ENCODE measurements around the gene RNLS. TPM values are rescaled to one million over a fixed set of nuclear protein-coding genes. Genes with fewer than 3 reads are reported as not detected.

Gene RNLS
- total RNA-seq, 1 donor from 2014 or later = 24.7 TPM

DNA sequence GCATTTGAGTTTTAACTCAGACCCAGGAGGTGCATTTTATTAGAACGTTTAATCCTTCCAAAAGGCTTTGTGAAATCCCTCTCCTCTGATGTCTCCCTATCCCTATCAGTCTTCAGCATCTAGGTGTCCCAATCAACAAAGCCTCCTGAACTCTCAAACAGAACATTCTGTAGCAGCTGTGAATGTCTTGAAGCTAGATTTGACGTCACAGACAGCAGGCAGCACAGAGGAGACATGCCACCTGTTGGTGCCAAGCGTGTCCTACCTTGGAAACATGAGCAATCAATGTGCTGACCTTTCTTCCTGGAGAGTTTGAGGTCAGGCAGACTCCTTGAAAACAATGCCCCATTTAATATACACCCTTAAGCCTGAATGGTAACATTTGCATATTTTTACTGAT is 125.5 kb downstream of the RNLS start:
- no peak for DNase-seq (ENCODE audit: low read depth)
- no peaks in the 10 kb centered on the region for H3K36me3 ChIP-seq (ENCODE audit: control insufficient read depth, insufficient read depth, low read length)
- TF ChIP-seq, protein P1, sequence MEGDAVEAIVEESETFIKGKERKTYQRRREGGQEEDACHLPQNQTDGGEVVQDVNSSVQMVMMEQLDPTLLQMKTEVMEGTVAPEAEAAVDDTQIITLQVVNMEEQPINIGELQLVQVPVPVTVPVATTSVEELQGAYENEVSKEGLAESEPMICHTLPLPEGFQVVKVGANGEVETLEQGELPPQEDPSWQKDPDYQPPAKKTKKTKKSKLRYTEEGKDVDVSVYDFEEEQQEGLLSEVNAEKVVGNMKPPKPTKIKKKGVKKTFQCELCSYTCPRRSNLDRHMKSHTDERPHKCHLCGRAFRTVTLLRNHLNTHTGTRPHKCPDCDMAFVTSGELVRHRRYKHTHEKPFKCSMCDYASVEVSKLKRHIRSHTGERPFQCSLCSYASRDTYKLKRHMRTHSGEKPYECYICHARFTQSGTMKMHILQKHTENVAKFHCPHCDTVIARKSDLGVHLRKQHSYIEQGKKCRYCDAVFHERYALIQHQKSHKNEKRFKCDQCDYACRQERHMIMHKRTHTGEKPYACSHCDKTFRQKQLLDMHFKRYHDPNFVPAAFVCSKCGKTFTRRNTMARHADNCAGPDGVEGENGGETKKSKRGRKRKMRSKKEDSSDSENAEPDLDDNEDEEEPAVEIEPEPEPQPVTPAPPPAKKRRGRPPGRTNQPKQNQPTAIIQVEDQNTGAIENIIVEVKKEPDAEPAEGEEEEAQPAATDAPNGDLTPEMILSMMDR (IDR thresholded peaks at IDR 0.05; ENCODE audit: insufficient read depth, low read length, poor library complexity, severe bottlenecking) = no peak

DNA sequence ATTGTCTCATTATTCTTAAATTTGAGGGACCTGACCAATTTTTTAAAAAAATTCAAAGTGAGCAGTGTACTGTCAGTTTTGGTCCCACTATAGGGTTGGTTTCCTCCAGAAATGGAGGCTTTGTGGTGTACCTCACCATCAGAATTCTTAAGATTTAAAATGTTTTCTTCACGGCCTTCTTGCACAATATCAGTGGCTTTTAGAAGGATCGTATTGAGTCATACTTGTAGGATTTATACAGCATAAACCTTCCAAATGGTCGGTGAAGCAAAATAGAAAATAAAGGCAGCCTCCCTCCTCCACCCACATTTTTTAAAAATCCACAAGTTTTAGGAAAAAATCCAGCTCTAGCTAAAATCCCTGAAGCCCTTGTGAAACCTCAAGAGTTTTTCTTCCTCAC is 126.4 kb downstream of the RNLS start:
- DNase-seq (ENCODE audit: low read depth) = no peak
- Histone ChIP-seq H3K4me3 (ENCODE audit: low read depth, low read length) (no peak overlapping the region), H3K27me3 (ENCODE audit: control insufficient read depth, insufficient read depth, low read length) (no peaks in the 10 kb centered on the region), H3K36me3 (ENCODE audit: control insufficient read depth, insufficient read depth, low read length) (no peaks in the 10 kb centered on the region)
- TF ChIP-seq, protein P1 (IDR thresholded peaks at IDR 0.05; ENCODE audit: insufficient read depth, low read length, poor library complexity, severe bottlenecking) = no peak

More for the DNA sequence above, 125.5 kb downstream of the RNLS start:
- Histone ChIP-seq H3K4me3 (ENCODE audit: low read depth, low read length) (no peak overlapping the region), H3K27me3 (ENCODE audit: control insufficient read depth, insufficient read depth, low read length) (no peaks in the 10 kb centered on the region)

DNA sequence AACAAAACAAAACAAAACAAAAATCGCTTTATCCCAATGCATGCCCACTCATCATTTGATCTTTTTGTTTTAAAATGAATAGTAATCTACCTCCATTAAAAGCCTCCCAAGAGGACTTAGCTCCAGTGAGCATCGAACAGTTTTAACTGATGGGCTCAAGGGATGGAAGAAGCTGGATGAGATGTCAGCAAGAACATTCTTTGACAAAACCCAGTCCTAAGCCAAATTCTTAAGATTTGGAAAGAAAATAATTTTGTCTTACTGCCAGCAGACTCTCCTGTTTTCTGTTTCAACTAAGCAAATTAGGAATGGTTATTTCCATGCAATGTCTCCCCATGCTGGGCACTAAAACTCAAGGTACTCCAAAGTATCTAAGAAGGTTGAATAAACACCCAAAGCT is 127.3 kb downstream of the RNLS start:
- no peaks in the 10 kb centered on the region for H3K36me3 ChIP-seq (ENCODE audit: control insufficient read depth, insufficient read depth, low read length)
- no peak for DNase-seq (ENCODE audit: low read depth)
- TF ChIP-seq, protein P1 (IDR thresholded peaks at IDR 0.05; ENCODE audit: insufficient read depth, low read length, poor library complexity, severe bottlenecking) = no peak
- no peak overlapping the region for H3K4me3 ChIP-seq (ENCODE audit: low read depth, low read length)
- H3K27me3 ChIP-seq (ENCODE audit: control insufficient read depth, insufficient read depth, low read length) = no peaks in the 10 kb centered on the region

DNA sequence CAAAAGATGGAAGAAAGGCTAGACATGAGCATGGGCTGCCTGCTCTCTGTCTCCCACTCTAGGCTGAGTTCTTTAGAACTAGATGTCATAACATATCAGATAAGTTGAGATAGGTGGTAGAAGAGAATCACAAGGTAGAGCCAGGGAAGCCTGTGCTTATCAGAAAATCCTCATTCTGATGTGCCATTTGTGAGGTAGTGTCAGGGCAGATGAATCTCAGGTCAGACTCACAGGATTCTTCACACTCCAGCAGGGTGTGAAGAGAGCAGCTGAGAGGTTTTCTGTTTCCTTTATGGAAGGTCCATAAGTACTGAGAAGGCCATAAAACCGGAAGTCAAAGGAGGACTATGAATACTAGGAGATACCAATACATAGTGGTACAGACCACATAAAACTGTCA is 132.9 kb downstream of the RNLS start:
- no peak overlapping the region for H3K4me3 ChIP-seq (ENCODE audit: low read depth, low read length)
- H3K36me3 ChIP-seq (ENCODE audit: control insufficient read depth, insufficient read depth, low read length) = no peaks in the 10 kb centered on the region
- no peaks in the 10 kb centered on the region for H3K27me3 ChIP-seq (ENCODE audit: control insufficient read depth, insufficient read depth, low read length)
- TF ChIP-seq, protein P1 (IDR thresholded peaks at IDR 0.05; ENCODE audit: insufficient read depth, low read length, poor library complexity, severe bottlenecking) = no peak
- no peak for DNase-seq (ENCODE audit: low read depth)

DNA sequence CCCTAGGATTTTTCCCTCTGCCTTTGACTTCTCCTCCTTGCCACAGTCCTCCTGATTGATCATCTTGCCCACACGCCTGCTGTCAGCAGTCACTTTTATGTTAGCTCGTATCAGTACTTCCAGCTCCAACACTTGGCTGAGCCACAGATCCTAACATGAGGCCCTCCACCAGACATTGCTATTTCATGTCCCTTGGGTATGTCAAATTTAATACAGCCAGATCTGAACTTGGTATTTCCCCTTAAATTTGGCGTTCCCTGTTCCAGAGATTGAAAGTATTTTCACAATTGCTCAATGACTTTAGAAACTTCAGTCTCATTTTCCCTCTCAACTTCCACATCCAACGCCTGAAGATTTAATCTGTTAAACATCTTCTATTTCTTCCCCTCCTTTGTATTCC is 140.4 kb downstream of the RNLS start:
- Histone ChIP-seq H3K4me3 (ENCODE audit: low read depth, low read length) (no peak overlapping the region), H3K27me3 (ENCODE audit: control insufficient read depth, insufficient read depth, low read length) (no peaks in the 10 kb centered on the region), H3K36me3 (ENCODE audit: control insufficient read depth, insufficient read depth, low read length) (no peaks in the 10 kb centered on the region)
- TF ChIP-seq, protein P1 (IDR thresholded peaks at IDR 0.05; ENCODE audit: insufficient read depth, low read length, poor library complexity, severe bottlenecking) = no peak
- DNase-seq (ENCODE audit: low read depth) = no peak

DNA sequence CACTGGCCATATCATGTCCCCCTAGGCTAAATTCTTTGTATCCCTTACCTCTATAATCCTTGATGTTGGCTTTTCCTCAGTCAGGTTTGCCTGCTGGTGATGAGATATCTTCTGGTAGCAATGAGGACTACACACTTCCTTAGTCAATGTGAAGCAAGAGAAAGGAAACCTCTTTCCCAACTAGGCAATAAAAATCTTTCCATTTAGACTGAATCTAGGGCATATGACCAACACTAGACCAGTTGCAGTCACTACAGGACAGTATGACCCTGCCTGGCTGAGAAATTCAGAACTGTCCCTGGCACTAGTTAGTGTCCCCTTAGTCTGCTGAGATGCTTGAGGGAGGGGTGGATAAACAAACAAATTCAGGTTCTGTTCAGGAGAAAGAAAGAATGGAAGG is 142.6 kb downstream of the RNLS start:
- TF ChIP-seq, protein P1 (IDR thresholded peaks at IDR 0.05; ENCODE audit: insufficient read depth, low read length, poor library complexity, severe bottlenecking) = no peak
- no peaks in the 10 kb centered on the region for H3K36me3 ChIP-seq (ENCODE audit: control insufficient read depth, insufficient read depth, low read length)
- DNase-seq (ENCODE audit: low read depth) = no peak
- H3K4me3 ChIP-seq (ENCODE audit: low read depth, low read length) = no peak overlapping the region
- H3K27me3 ChIP-seq (ENCODE audit: control insufficient read depth, insufficient read depth, low read length) = no peaks in the 10 kb centered on the region
